A549 (cell line): ENCODE measurements around the gene EDN3.

Experiments
- CHD2 ChIP-seq: fragments of 150-350 bp; IDR thresholded peaks from 2 replicates; pipeline ENCODE4 v1.6.1; 2014; ENCODE audit warnings: low read length; ENCODE audit not compliant: partially characterized antibody
- EP300 ChIP-seq, 2 experiments: fragments of >200 bp; sonication (Bioruptor Twin); formaldehyde crosslinking; IDR thresholded peaks; 2 replicates in 1 of 2; 3 replicates in 1 of 2; pipeline ENCODE4 v1.6.1; 2016 to 2017
- KDM1A ChIP-seq: fragments of 200-600 bp; sonication (generic); IDR thresholded peaks from 2 replicates; pipeline ENCODE4 v1.6.1; 2016; ENCODE audit warnings: low read depth, mild to moderate bottlenecking
- MYC ChIP-seq: IDR thresholded peaks from 2 replicates; pipeline ENCODE4 v1.6.1; 2012; ENCODE audit warnings: mild to moderate bottlenecking, inconsistent platforms, low read length, improper control_type of control experiment, borderline replicate concordance
- POLR2A ChIP-seq: IDR thresholded peaks from 2 replicates; pipeline ENCODE4 v1.6.1; 2012; ENCODE audit warnings: mild to moderate bottlenecking, low read length
- POLR2AphosphoS2 ChIP-seq: conservative IDR thresholded peaks from 2 replicates; pipeline ENCODE4 v1.6.1; 2012; ENCODE audit warnings: low read length, improper control_type of control experiment, inconsistent platforms
- RAD21 ChIP-seq, 2 experiments: fragments of >200 bp in 1 of 2; sonication (Bioruptor Twin) in 1 of 2; formaldehyde crosslinking in 1 of 2; IDR thresholded peaks in 1 of 2; conservative IDR thresholded peaks in 1 of 2; 2 replicates in 1 of 2; 3 replicates in 1 of 2; pipeline ENCODE4 v1.6.1; 2012 to 2018; ENCODE audit warnings: inconsistent platforms in 1 of 2
- RNF2 ChIP-seq: fragments of 200-600 bp; sonication (generic); IDR thresholded peaks from 2 replicates; pipeline ENCODE4 v1.6.1; 2016; ENCODE audit warnings: low read depth, mild to moderate bottlenecking, antibody characterized with exemption, moderate library complexity, borderline replicate concordance
- TF ChIP-seq, protein P1 (sequence below): fragments of >200 bp; sonication (Bioruptor Twin); formaldehyde crosslinking; IDR thresholded peaks from 3 replicates; pipeline ENCODE4 v1.5.1; 2016
- TF ChIP-seq, protein P2 (sequence below): fragments of 450-650 bp; IDR thresholded peaks from 2 replicates; pipeline ENCODE4 v1.6.1; 2014; ENCODE audit warnings: antibody characterized with exemption

DNA sequence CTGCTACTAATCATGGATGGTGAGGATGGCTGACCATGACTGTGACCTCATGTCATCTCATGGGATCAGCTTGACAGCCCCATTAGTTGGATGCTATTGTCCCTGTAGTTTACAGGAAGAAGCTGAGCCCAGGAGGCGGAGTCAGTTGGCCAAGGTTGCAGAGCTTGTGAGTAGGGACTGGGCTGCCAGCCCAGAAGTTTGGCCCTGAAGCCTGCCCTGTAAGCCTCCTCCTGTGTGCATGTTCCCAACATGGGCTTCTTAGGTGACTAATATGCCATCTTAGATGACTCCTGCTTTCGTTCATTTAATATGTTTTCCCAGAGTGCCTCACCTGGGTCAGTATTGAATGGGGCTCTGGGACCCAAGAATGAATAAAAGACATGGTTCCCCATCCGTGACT, 6.9 kb downstream of the EDN3 start:
- TF ChIP-seq POLR2A (no peak), RNF2 (no peak), POLR2AphosphoS2 (no peak), EP300 (IDR thresholded peaks at IDR 0.05) (no peak), MYC (no peak), KDM1A (no peak), CHD2 (no peak), RAD21 (conservative IDR thresholded peaks at IDR 0.05 in 1 of 2, IDR thresholded peaks at IDR 0.05 in 1 of 2) (no peak)
- TF ChIP-seq, protein P1, sequence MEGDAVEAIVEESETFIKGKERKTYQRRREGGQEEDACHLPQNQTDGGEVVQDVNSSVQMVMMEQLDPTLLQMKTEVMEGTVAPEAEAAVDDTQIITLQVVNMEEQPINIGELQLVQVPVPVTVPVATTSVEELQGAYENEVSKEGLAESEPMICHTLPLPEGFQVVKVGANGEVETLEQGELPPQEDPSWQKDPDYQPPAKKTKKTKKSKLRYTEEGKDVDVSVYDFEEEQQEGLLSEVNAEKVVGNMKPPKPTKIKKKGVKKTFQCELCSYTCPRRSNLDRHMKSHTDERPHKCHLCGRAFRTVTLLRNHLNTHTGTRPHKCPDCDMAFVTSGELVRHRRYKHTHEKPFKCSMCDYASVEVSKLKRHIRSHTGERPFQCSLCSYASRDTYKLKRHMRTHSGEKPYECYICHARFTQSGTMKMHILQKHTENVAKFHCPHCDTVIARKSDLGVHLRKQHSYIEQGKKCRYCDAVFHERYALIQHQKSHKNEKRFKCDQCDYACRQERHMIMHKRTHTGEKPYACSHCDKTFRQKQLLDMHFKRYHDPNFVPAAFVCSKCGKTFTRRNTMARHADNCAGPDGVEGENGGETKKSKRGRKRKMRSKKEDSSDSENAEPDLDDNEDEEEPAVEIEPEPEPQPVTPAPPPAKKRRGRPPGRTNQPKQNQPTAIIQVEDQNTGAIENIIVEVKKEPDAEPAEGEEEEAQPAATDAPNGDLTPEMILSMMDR = no peak
- TF ChIP-seq, protein P2, sequence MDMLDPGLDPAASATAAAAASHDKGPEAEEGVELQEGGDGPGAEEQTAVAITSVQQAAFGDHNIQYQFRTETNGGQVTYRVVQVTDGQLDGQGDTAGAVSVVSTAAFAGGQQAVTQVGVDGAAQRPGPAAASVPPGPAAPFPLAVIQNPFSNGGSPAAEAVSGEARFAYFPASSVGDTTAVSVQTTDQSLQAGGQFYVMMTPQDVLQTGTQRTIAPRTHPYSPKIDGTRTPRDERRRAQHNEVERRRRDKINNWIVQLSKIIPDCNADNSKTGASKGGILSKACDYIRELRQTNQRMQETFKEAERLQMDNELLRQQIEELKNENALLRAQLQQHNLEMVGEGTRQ = no peak
